C4-2B (cell line): Measurements from ENCODE around the gene BTN1A1.

Experiments
- ZFX ChIP-seq: fragments of 450-650 bp; IDR thresholded peaks from 2 replicates; pipeline ENCODE4 v1.6.1; 2017
- TF ChIP-seq, protein P1 (sequence below): fragments of 450-650 bp; conservative IDR thresholded peaks from 2 replicates; pipeline ENCODE4 v1.5.1; 2017; ENCODE audit warnings: mild to moderate bottlenecking

DNA sequence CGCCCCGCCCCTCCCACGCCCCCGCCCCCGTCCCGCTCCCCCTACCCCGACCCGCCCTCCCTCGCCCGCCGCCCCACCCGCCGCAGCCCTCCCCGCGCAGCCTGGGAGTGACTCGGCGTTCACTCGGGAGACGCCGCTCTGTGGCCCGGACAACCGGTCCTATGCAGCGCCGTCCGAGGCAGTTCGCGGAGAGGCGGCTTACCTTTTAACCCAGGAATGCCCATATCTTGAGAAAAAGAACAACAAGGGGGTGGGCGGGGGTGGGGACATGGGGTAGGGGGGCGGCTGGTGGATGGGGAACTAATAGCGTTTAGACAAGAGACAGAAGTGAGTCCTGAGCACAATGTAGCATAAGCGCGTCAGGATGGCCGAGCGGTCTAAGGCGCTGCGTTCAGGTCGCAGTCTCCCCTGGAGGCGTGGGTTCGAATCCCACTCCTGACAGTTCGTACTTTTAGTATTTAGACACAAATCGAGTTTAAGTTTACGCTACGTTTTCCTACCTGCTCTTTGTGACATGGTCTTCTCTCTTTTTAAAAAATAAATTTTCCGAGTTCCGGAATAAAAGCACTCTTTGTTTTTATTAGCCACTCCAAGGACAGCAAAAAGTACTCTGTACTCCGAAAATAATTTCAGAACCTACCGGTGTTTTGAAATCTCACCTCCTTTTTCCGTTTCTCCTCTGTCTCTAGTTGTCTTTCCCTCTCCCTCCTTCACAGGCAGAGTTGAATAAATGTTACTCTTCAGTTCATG, 20.9 kb downstream of the BTN1A1 start:
- TF ChIP-seq, protein P1, sequence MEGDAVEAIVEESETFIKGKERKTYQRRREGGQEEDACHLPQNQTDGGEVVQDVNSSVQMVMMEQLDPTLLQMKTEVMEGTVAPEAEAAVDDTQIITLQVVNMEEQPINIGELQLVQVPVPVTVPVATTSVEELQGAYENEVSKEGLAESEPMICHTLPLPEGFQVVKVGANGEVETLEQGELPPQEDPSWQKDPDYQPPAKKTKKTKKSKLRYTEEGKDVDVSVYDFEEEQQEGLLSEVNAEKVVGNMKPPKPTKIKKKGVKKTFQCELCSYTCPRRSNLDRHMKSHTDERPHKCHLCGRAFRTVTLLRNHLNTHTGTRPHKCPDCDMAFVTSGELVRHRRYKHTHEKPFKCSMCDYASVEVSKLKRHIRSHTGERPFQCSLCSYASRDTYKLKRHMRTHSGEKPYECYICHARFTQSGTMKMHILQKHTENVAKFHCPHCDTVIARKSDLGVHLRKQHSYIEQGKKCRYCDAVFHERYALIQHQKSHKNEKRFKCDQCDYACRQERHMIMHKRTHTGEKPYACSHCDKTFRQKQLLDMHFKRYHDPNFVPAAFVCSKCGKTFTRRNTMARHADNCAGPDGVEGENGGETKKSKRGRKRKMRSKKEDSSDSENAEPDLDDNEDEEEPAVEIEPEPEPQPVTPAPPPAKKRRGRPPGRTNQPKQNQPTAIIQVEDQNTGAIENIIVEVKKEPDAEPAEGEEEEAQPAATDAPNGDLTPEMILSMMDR: no peak
- no peak for TF ChIP-seq ZFX
